ENCODE data around the gene VSX1.

VSX1 gene

GRCh38 chr20:25053255-25054031, 28.5 kb downstream of the VSX1 start:
- Histone ChIP-seq H4K20me1 (ENCODE audit: insufficient read depth, low read length) (no peaks in the 10 kb centered on the region), H3K4me2 (ENCODE audit: low read length) (no peak overlapping the region)

GRCh38 chr20:25052255-25053194, 29.4 kb downstream of the VSX1 start:
- H3K4me1 ChIP-seq (ENCODE audit: insufficient read depth, low read length, severe bottlenecking), result peaks cover 4% of the 10 kb centered on the region
- H4K20me1 ChIP-seq (ENCODE audit: insufficient read depth, low read length), result no peaks in the 10 kb centered on the region
- H3K9me3 ChIP-seq (ENCODE audit: low read length), result no peaks in the 10 kb centered on the region
- H2AFZ ChIP-seq (ENCODE audit: low read length), result no peak overlapping the region
- TF ChIP-seq CTCF (IDR thresholded peaks at IDR 0.05; ENCODE audit: low read length) (no peak), EZH2 (IDR thresholded peaks at IDR 0.05; ENCODE audit: borderline replicate concordance, low read length) (no peak)
- H3K79me2 ChIP-seq (ENCODE audit: insufficient read depth, low read length), result no peaks in the 10 kb centered on the region
- no peaks in the 10 kb centered on the region for H3F3A ChIP-seq (ENCODE audit: insufficient read depth, low read length)
- no peaks in the 10 kb centered on the region for H3K9me2 ChIP-seq (ENCODE audit: low read depth, low read length)
- H3K27me3 ChIP-seq (ENCODE audit: insufficient read depth, low read length), result no peaks in the 10 kb centered on the region
- no peak overlapping the region for H3K27ac ChIP-seq (ENCODE audit: low read depth, low read length, poor library complexity, severe bottlenecking)
- H3K4me3 ChIP-seq (ENCODE audit: low read depth, low read length, poor library complexity, severe bottlenecking), result no peak overlapping the region
- H3K36me3 ChIP-seq (ENCODE audit: insufficient read depth, low read length), result no peaks in the 10 kb centered on the region
- no peak overlapping the region for H3K4me2 ChIP-seq (ENCODE audit: low read length)
- H3K9ac ChIP-seq (ENCODE audit: low read length), result no peak overlapping the region

More at GRCh38 chr20:25053255-25054031, 28.5 kb downstream of the VSX1 start:
- Histone ChIP-seq H3K27me3 (ENCODE audit: insufficient read depth, low read length) (no peaks in the 10 kb centered on the region), H3K36me3 (ENCODE audit: insufficient read depth, low read length) (no peaks in the 10 kb centered on the region), H3K9ac (ENCODE audit: low read length) (no peak overlapping the region), H3K9me3 (ENCODE audit: low read length) (no peaks in the 10 kb centered on the region), H2AFZ (ENCODE audit: low read length) (no peak overlapping the region), H3K4me3 (ENCODE audit: low read depth, low read length, poor library complexity, severe bottlenecking) (no peak overlapping the region), H3K9me2 (ENCODE audit: low read depth, low read length) (no peaks in the 10 kb centered on the region), H3K79me2 (ENCODE audit: insufficient read depth, low read length) (no peaks in the 10 kb centered on the region), H3K4me1 (ENCODE audit: insufficient read depth, low read length, severe bottlenecking) (peaks cover 10% of the 10 kb centered on the region), H3F3A (ENCODE audit: insufficient read depth, low read length) (no peaks in the 10 kb centered on the region), H3K27ac (ENCODE audit: low read depth, low read length, poor library complexity, severe bottlenecking) (no peak overlapping the region)
- TF ChIP-seq CTCF (IDR thresholded peaks at IDR 0.05; ENCODE audit: low read length), result no peak
- no peak for TF ChIP-seq EZH2 (IDR thresholded peaks at IDR 0.05; ENCODE audit: borderline replicate concordance, low read length)

- Histone ChIP-seq H3F3A (ENCODE audit: insufficient read depth, low read length) (no peaks in the 10 kb centered on the region), H3K79me2 (ENCODE audit: insufficient read depth, low read length) (no peaks in the 10 kb centered on the region)
These were observed 30.4 kb downstream of the VSX1 start for GRCh38 chr20:25051386-25052155.

More at GRCh38 chr20:25051386-25052155, 30.4 kb downstream of the VSX1 start:
- Histone ChIP-seq H3K9ac (ENCODE audit: low read length) (no peak overlapping the region), H3K9me2 (ENCODE audit: low read depth, low read length) (no peaks in the 10 kb centered on the region), H3K4me3 (ENCODE audit: low read depth, low read length, poor library complexity, severe bottlenecking) (no peak overlapping the region), H3K4me2 (ENCODE audit: low read length) (no peak overlapping the region), H3K9me3 (ENCODE audit: low read length) (no peaks in the 10 kb centered on the region), H2AFZ (ENCODE audit: low read length) (no peak overlapping the region), H3K27me3 (ENCODE audit: insufficient read depth, low read length) (no peaks in the 10 kb centered on the region), H3K4me1 (ENCODE audit: insufficient read depth, low read length, severe bottlenecking) (no peaks in the 10 kb centered on the region), H4K20me1 (ENCODE audit: insufficient read depth, low read length) (no peaks in the 10 kb centered on the region), H3K27ac (ENCODE audit: low read depth, low read length, poor library complexity, severe bottlenecking) (no peak overlapping the region), H3K36me3 (ENCODE audit: insufficient read depth, low read length) (no peaks in the 10 kb centered on the region)
- TF ChIP-seq CTCF (IDR thresholded peaks at IDR 0.05; ENCODE audit: low read length) (no peak), EZH2 (IDR thresholded peaks at IDR 0.05; ENCODE audit: borderline replicate concordance, low read length) (no peak)

Measured in OCI-LY1 (cell line).